Measurements from ENCODE around the gene C3orf52. TPM values are rescaled to one million over a fixed set of nuclear protein-coding genes. Genes with fewer than 3 reads are reported as not detected.
"Not testable (repeated sequence)": the region's sequence is repeated elsewhere in the genome, so short reads cannot be mapped to it uniquely, and the experiment has no call there.

Gene C3orf52
- total RNA-seq, 4 donors from 2014 or later = 32.0 to 62.9 (median 45.9) TPM

DNA sequence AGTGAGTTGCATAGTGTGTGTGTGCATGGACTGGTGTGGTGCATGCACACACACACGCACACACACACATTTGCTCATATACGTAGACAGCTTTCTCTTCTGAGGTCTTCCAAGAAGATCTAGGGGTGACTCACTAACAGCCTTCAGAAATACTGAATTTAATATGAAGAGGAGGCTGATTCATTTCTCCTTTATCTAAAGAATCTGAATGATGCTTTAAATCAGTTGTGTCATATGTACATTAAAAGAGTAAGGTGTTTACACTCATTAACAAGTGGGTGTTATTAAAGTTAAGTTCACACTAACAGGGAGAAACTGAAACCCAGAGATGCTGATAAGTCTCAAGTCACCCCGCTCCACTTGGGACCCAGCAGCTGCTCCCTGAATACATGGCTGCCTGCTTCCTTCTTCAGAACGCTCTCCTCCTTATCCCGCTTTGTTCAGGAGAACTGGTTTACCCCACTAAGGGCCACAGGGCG is 29.7 kb upstream of the C3orf52 start:
- H3K9me3 ChIP-seq = no peaks in the 10 kb centered on the region

DNA sequence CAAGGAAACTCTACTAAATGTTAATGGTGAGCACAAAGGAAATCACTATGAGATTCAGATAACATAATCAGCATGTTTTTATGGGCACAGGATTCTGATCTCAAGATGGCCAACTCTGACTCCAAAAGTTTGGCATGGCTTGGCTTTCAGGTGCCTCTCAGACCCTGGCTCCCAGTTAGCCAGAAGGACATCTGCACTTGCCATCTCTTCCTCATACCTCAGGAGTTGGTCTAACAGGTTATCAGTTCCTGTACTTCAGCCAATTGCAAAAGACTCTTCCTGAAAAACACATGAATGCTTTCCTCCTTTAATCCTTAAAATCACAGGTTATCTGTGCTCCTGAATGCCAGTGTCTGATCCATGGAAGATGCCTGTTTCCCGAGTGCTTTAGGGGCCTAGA is 26.7 kb upstream of the C3orf52 start:
- TF ChIP-seq, protein P1, sequence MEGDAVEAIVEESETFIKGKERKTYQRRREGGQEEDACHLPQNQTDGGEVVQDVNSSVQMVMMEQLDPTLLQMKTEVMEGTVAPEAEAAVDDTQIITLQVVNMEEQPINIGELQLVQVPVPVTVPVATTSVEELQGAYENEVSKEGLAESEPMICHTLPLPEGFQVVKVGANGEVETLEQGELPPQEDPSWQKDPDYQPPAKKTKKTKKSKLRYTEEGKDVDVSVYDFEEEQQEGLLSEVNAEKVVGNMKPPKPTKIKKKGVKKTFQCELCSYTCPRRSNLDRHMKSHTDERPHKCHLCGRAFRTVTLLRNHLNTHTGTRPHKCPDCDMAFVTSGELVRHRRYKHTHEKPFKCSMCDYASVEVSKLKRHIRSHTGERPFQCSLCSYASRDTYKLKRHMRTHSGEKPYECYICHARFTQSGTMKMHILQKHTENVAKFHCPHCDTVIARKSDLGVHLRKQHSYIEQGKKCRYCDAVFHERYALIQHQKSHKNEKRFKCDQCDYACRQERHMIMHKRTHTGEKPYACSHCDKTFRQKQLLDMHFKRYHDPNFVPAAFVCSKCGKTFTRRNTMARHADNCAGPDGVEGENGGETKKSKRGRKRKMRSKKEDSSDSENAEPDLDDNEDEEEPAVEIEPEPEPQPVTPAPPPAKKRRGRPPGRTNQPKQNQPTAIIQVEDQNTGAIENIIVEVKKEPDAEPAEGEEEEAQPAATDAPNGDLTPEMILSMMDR (IDR thresholded peaks at IDR 0.05) = no peak
- no peak for TF ChIP-seq POLR2A (IDR thresholded peaks at IDR 0.05)
- H3K27me3 ChIP-seq = no peaks in the 10 kb centered on the region
- peak; percentile 9 to 29 for DNase-seq

More for the DNA sequence above, 29.7 kb upstream of the C3orf52 start:
- Histone ChIP-seq H3K4me1 (peaks cover 3 to 7% of the 10 kb centered on the region in 2 donors), H3K27me3 (no peaks in the 10 kb centered on the region), H3K27ac (no peak overlapping the region), H3K4me3 (replicated peaks in 1 of 3) (no peak overlapping the region), H3K36me3 (no peaks in the 10 kb centered on the region)
- TF ChIP-seq POLR2A (IDR thresholded peaks at IDR 0.05) = no peak
- TF ChIP-seq, protein P1 (IDR thresholded peaks at IDR 0.05) = no peak
- 88 to 91% methylated on average over 6 of the region's 6 CpGs for whole genome bisulfite sequencing, 2 donors
- no peak for DNase-seq
- intact Hi-C loops (cut with DNase I) = no loop called here

DNA sequence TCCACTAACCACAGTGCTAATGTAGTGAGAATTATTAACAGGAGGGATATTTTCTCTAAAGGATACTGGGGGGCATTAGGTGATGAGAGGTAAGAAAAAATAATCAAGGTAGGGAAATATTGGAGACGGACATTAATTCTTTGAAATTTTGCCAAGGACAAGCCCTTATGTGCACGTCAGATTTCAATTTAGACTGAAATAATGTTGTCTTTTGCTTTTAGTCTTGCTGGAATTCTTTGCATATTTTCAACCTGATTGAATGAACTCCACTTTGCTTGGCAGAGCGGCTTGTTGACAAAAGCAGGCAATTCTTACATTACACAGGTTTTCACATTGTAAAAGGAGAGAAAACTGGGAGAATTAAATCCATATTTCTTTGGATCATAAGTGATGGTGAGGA is 25.0 kb upstream of the C3orf52 start:
- intact Hi-C loops (cut with DNase I) = no loop called here
- peak; percentile 54 to 70 for DNase-seq
- Histone ChIP-seq H3K9me3 (no peaks in the 10 kb centered on the region), H3K4me3 (replicated peaks in 1 of 3) (no peak overlapping the region), H3K27me3 (no peaks in the 10 kb centered on the region), H3K4me1 (peaks cover 3 to 10% of the 10 kb centered on the region in 2 donors), H3K36me3 (no peaks in the 10 kb centered on the region), H3K27ac (peak overlapping the region; percentile 90 to 95 (median 90))
- TF ChIP-seq, protein P1 (IDR thresholded peaks at IDR 0.05) = no peak
- no peak for TF ChIP-seq POLR2A (IDR thresholded peaks at IDR 0.05)
- WGBS, 2 donors = 15 to 20% methylated on average over 3 of the region's 3 CpGs

More for the DNA sequence above, 26.7 kb upstream of the C3orf52 start:
- no peaks in the 10 kb centered on the region for H3K9me3 ChIP-seq
- H3K36me3 ChIP-seq = no peaks in the 10 kb centered on the region
- 88 to 96% methylated on average over 1 of the region's 1 CpG for WGBS, 2 donors
- H3K4me3 ChIP-seq (replicated peaks in 1 of 3) = no peak overlapping the region
- H3K4me1 ChIP-seq = peaks cover 3 to 10% of the 10 kb centered on the region in 2 donors
- intact Hi-C loops (cut with DNase I) = no loop called here
- H3K27ac ChIP-seq = peak overlapping the region; percentile 20 to 44 (median 27)

DNA sequence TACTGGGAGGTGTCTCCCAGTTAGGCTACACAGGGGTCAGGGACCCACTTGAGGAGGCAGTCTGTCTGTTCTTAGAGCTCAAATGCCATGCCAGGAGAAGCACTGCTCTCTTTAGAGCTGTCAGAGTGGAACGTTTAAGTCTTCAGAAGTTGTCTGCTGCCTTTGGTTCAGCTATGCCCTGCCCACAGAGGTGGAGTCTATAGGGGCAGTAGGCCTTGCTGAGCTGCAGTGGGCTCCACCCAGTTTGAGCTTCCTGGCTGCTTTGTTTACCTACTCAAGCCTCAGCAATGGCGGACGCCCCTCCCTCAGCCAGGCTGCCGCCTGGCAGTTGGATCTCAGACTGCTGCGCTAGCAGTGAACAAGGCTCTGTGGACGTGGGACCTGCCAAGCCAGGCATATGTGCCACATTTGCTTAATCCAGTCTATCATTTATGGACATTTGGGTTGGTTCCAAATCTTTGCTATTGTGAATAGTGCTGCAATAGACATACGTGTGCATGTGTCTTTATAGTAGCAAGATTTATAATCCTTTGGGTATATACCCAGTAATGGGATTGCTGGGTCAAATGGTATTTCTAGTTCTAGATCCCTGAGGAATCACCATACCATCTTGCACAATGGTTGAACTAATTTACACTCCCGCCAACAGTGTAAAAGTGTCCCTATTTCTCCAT is 13.7 kb upstream of the C3orf52 start:
- WGBS, 2 donors = 84 to 90% methylated on average over 3 to 7 of the region's 8 CpGs
- H3K27me3 ChIP-seq; DNase-seq; H3K36me3 ChIP-seq; intact Hi-C loops (cut with DNase I); H3K4me3 ChIP-seq (replicated peaks in 1 of 3); H3K9me3 ChIP-seq; H3K27ac ChIP-seq: not testable (repeated sequence)
- peaks cover 17 to 24% of the 10 kb centered on the region in 2 donors for H3K4me1 ChIP-seq

DNA sequence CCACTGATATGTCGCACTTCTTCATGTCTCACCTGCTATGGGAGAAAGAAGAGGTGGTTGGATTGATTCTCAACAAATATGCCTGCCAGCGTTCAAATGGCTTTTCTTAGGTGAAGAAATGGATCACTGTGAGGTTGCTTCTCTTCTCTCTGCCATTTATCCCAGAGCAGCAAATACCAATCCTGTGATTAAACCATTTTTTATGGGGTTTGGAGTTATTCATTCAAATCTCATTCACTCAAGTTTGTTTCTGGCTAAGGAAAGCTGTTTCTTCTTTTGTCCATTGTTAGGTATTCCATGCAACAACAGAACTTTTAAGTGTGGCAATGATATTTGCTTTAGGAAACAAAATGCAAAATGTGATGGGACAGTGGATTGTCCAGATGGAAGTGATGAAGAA is 12.2 kb upstream of the C3orf52 start:
- intact Hi-C loops (cut with DNase I) = no loop called here
- no peak for TF ChIP-seq POLR2A (IDR thresholded peaks at IDR 0.05)
- TF ChIP-seq, protein P1 (IDR thresholded peaks at IDR 0.05) = no peak
- H3K4me3 ChIP-seq (replicated peaks in 1 of 3) = no peak overlapping the region
- H3K4me1 ChIP-seq = peaks cover 17 to 24% of the 10 kb centered on the region in 2 donors
- 90 to 92% methylated on average over 2 of the region's 2 CpGs for WGBS, 2 donors
- H3K27ac ChIP-seq = peak overlapping the region in 1 of 3 donors; percentile 87
- H3K27me3 ChIP-seq = no peaks in the 10 kb centered on the region
- H3K9me3 ChIP-seq = no peaks in the 10 kb centered on the region
- no peaks in the 10 kb centered on the region for H3K36me3 ChIP-seq
- DNase-seq = no peak

All from thyroid gland (tissue), 4 donors.